Activated CD4-positive, alpha-beta T cell treated with anti-CD3 and anti-CD28 coated beads for 4 hours (primary cell): ENCODE data around the gene B3GAT1.

Experiments
- DNase-seq, 2 donors: peaks; one replicate each; pipeline ENCODE4 v3.0.0-alpha.2; 2020

B3GAT1 gene

DNA sequence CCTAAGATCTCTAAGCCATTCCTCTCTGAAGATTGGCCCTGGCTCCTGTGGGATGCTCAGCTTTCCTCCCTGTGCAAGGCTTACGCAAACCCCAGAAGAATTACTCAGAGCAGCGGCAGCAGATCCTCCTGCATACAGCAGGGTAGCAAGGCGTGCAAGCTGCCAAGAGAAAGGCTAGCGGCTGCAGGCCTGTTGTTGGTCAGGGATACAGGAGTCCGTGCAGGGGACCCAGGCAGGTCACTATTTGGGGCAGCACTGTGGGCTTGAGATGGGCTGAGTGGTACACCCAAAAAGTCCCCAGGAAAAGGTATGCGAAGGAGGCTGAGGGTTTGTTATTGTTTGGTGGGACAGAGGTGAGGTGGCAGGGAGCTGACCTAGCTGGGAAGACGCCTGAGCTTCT is 78.7 kb downstream of the B3GAT1 start:
- DNase-seq = no peak

DNA sequence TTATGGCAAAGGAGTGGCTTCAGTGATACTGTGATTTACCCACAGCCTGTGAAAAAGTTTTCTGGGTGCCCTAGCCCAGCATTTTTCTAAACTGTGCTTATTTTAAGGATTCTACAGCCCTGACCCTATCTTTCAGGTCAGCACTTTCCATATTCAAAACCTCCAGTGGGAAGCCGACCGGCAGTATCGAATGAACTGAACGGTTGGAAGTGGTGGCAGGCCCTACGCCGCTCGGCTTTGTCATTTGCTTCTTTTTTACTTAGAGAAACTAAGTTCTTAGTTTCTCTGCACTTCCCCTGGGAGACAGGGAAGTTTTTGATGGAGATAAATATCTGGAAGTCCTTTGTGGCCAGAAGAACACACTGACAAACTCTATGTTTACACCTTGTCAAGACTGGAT is 79.3 kb downstream of the B3GAT1 start:
- DNase-seq = no peak

DNA sequence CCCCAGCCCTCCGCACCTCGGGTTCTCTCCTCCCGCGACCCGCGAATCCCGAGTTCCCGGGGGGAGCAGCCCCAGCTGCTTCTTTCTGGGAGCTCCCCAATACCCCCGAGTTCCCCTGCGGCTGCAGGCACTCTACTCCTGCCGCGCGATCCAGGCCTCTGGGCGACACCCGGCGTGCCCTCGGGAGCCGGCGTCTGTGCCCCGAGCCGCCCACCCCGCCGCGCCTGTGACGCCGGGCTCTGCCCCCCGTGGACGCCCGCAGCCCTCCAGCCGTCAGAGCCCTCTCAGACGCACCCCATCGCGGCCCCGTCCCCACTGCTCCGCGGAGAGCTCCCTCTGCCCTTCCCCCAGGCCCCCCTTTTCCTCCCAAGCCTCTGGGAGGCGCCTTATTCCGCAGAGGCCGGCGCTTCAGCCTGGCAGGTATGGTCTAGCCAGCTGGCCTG is 79.8 kb downstream of the B3GAT1 start:
- peak in 1 of 2 donors; percentile 36 for DNase-seq

DNA sequence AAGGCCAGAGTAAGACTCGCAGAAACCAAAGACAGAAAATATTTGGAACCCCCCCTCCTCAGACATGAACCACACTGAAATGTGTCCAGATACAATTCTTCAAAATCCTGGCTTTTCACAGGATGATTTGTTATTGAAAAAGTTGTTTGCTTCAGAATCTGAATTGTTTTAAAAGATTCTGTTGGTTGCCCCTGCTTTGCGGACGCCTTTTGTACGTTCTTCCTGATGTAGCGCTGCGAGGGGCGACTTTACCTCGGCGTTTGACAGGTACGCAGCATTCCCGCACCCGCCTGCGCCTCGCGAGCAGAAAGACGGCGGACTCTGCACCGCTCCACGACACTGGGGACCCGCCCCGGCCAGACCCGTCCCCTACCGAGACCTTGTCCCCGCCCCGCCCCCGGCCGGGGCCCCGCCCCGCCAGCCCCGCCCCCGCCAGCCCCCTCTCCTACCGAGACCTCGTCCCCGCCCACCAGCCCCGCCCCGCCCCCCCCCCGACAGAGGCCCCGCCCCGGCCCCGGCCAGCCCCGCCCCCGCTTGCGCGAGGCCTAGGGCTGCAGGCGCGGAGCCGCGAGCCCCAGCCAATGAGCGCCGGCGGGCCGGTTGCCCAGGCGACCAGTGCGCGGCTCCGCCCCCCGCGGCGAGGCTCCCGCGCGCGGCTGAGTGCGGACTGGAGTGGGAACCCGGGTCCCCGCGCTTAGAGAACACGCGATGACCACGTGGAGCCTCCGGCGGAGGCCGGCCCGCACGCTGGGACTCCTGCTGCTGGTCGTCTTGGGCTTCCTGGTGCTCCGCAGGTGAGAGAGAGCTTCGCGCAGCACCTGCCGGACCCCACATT is 80.5 kb downstream of the B3GAT1 start, which contains the start of gene GLB1L2:
TSS of gene GLB1L2 (plus strand) at position 635 of the 835 bp plus-strand sequence. CDS start at position 709, 74 bp downstream.
- DNase-seq = peak; percentile 75 to 80

DNA sequence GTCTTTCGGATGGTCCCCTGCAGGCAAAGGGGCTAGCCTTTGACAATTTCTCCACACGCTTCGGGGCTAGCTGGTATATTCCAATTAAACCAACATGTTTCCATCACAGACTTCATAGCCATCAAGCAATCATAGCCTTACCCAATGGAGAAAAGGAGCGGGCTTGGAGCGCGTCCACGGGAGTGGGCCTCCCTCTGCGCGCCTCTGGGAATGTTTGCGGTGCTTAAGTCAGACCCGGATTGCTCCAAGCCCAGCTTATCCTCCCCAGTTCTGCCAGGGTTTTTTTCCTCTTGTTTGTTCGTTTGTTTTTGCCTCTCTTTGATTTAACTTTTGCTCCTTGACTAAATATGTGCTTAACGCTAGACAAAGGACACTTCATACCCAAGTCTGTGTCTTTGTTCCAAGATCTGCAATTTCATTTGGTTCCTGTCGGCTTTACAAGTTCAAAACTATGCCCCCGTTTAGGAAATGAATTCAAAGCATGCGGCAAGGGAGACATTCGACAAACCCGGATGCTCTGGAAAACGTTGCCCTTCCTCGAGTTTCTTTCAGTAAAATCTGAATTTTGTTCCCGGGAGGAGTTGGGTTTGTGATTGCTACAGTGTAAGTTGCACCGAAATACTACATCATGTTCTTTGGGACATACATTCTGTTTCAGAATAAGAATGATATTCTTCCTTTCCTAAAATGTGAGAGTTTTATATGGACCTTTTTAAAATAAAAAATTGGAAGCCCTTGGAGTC is 81.3 kb downstream of the B3GAT1 start:
- DNase-seq = no peak
